Lower lobe of right lung (tissue), 2 donors: Measurements from ENCODE around the gene SLC29A1. TPM values are rescaled to one million over a fixed set of nuclear protein-coding genes. Genes with fewer than 3 reads are reported as not detected.
A peak's percentile ranks its signal among the peaks of the same experiment; 100 is the strongest.

Experiments
- ATAC-seq, 2 donors: fragments of 200-7000 bp; cut with Tn5 transposase; one replicate each; pipeline ENCODE4 v1.9.1; 2020 to 2022; ENCODE audit warnings: mild to moderate bottlenecking in 2 of 2, moderate library complexity in 2 of 2
- DNase-seq: peaks from one replicate; pipeline ENCODE4 v3.0.0-alpha.2; 2020
- H3K27ac ChIP-seq: fragments of 200-600 bp; one replicate; pipeline ENCODE4 v1.8.0; 2022
- H3K27me3 ChIP-seq: fragments of 200-600 bp; one replicate; pipeline ENCODE4 v1.8.0; 2022; ENCODE audit warnings: low read depth
- H3K36me3 ChIP-seq: fragments of 200-600 bp; one replicate; pipeline ENCODE4 v1.8.0; 2022; ENCODE audit warnings: mild to moderate bottlenecking
- H3K4me1 ChIP-seq: fragments of 200-600 bp; one replicate; pipeline ENCODE4 v1.8.0; 2022
- H3K4me3 ChIP-seq: fragments of 200-600 bp; one replicate; pipeline ENCODE4 v1.8.0; 2022; ENCODE audit warnings: mild to moderate bottlenecking
- H3K9me3 ChIP-seq: fragments of 200-600 bp; one replicate; pipeline ENCODE4 v1.8.0; 2022
- intact Hi-C: fragments of 100-400 bp; cut with DNase I; formaldehyde crosslinking; loops from one replicate; pipeline ENCODE4 v1.11.0; 2022
- total RNA-seq: library from RNA; stranded (reverse); fragmentation: NEBNext Ultra II Directional; extraction: Animal tissue kit (Norgen Biotek cat#: 25700); gene quantifications from one replicate; pipeline ENCODE4 v1.2.1, GENCODE V29; 2021
- TF ChIP-seq, protein P1 (sequence below): fragments of 200-600 bp; IDR thresholded peaks from one replicate; pipeline ENCODE4 v1.8.0; 2022; ENCODE audit warnings: antibody characterized with exemption, mild to moderate bottlenecking
- donor health status: DM: no; HTN: yes; CAD: no; lungs with severe emphysema.

Gene SLC29A1
- total RNA-seq, 1 donor from 2014 or later: 36.2 TPM

GRCh38 chr6:44257025-44257752 is 33.8 kb downstream of the SLC29A1 start, which contains the start of gene SLC35B2:
SLC35B2 (minus strand) TSS chr6:44257528; CDS start chr6:44257410, 118 bp downstream.
- TF ChIP-seq, protein P1, sequence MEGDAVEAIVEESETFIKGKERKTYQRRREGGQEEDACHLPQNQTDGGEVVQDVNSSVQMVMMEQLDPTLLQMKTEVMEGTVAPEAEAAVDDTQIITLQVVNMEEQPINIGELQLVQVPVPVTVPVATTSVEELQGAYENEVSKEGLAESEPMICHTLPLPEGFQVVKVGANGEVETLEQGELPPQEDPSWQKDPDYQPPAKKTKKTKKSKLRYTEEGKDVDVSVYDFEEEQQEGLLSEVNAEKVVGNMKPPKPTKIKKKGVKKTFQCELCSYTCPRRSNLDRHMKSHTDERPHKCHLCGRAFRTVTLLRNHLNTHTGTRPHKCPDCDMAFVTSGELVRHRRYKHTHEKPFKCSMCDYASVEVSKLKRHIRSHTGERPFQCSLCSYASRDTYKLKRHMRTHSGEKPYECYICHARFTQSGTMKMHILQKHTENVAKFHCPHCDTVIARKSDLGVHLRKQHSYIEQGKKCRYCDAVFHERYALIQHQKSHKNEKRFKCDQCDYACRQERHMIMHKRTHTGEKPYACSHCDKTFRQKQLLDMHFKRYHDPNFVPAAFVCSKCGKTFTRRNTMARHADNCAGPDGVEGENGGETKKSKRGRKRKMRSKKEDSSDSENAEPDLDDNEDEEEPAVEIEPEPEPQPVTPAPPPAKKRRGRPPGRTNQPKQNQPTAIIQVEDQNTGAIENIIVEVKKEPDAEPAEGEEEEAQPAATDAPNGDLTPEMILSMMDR: peak; percentile 68
- Histone ChIP-seq H3K36me3 (peaks cover 59% of the 10 kb centered on the region), H3K27ac (peak within 1 kb of the TSS; percentile 87), H3K4me1 (peaks cover 41% of the 10 kb centered on the region), H3K9me3 (no peaks in the 10 kb centered on the region), H3K4me3 (peak within 1 kb of the TSS; percentile 96), H3K27me3 (no peaks in the 10 kb centered on the region)
- peak; percentile 88 to 91 for ATAC-seq
- intact Hi-C loops: no loop called here
- DNase-seq: peak; percentile 75

- H3K4me1 ChIP-seq: peaks cover 44% of the 10 kb centered on the region
- peaks cover 53% of the 10 kb centered on the region for H3K36me3 ChIP-seq
- intact Hi-C loops: no loop called here
These were observed 34.4 kb downstream of the SLC29A1 start for GRCh38 chr6:44257753-44258324.

GRCh38 chr6:44258325-44258863 is 35.0 kb downstream of the SLC29A1 start:
- no peak overlapping the region for H3K4me3 ChIP-seq
- H3K27me3 ChIP-seq: no peaks in the 10 kb centered on the region
- H3K27ac ChIP-seq: no peak overlapping the region
- peaks cover 47% of the 10 kb centered on the region for H3K36me3 ChIP-seq
- TF ChIP-seq, protein P1: no peak
- no peak for DNase-seq
- ATAC-seq: no peak
- no peaks in the 10 kb centered on the region for H3K9me3 ChIP-seq
- peaks cover 49% of the 10 kb centered on the region for H3K4me1 ChIP-seq
- intact Hi-C loops: no loop called here

More at GRCh38 chr6:44257753-44258324, 34.4 kb downstream of the SLC29A1 start:
- TF ChIP-seq, protein P1: no peak
- ATAC-seq (no peak), DNase-seq (no peak)
- no peaks in the 10 kb centered on the region for H3K9me3 ChIP-seq
- no peaks in the 10 kb centered on the region for H3K27me3 ChIP-seq
- peak overlapping the region; percentile 87 for H3K27ac ChIP-seq
- H3K4me3 ChIP-seq: peak overlapping the region; percentile 96

DNA sequence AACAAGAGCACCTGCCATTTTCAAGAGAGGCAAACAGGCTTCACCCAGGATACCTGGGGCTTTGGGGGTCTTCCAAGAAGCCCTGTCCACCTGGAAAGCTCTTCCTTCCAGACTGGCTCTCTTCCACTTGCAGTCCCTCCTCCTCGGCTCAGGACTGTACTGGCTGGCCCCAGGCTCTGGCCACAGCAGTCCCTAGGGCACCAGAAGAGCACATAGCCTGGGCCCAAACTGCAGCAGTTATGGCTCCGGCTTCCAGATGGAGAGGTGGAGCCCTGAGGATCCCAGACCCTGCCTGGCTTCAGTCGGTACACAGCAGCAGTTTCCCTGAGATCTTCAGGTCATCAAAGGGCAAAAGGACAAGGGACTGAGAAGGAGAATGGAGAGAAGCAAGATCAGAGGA is 35.5 kb downstream of the SLC29A1 start:
- no peak for DNase-seq
- no peak for ATAC-seq
- intact Hi-C loops: no loop called here
- Histone ChIP-seq H3K4me3 (no peak overlapping the region), H3K4me1 (peaks cover 50% of the 10 kb centered on the region), H3K27ac (no peak overlapping the region), H3K36me3 (peaks cover 42% of the 10 kb centered on the region), H3K9me3 (no peaks in the 10 kb centered on the region), H3K27me3 (no peaks in the 10 kb centered on the region)
- TF ChIP-seq, protein P1: no peak

DNA sequence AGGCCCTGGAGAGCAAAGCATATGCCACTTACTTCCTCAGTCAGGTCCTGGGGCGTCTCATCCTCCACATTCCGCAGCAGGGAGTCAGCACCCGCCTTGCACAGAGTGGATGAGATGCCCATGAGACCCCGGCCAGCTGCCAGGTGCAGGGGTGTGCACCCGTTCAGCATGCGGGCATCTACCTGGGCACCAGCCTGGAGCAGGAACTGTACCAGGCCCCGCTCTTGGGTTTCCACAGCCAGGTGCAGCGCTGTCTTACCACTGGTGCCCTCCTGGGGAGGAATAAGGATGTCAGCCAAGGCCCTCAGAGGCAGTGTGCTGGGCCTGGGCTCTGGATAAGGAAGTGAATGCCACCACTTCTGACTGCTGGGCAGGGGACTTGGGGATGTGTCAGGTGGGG is 36.6 kb downstream of the SLC29A1 start:
- Histone ChIP-seq H3K9me3 (no peaks in the 10 kb centered on the region), H3K4me3 (no peak overlapping the region), H3K36me3 (peaks cover 31% of the 10 kb centered on the region), H3K27me3 (no peaks in the 10 kb centered on the region), H3K27ac (no peak overlapping the region), H3K4me1 (peaks cover 56% of the 10 kb centered on the region)
- intact Hi-C loops: no loop called here
- ATAC-seq: no peak
- no peak for DNase-seq
- TF ChIP-seq, protein P1: no peak
